CD4-positive, alpha-beta T cell treated with Interleukin-15 for 4 hours (primary cell): ENCODE results near the gene GPX2.

ENCODE experiments used
- DNase-seq: peaks from one replicate; pipeline ENCODE4 v3.0.0-alpha.2; 2020; ENCODE audit warnings: low spot score

The GPX2 gene

DNA sequence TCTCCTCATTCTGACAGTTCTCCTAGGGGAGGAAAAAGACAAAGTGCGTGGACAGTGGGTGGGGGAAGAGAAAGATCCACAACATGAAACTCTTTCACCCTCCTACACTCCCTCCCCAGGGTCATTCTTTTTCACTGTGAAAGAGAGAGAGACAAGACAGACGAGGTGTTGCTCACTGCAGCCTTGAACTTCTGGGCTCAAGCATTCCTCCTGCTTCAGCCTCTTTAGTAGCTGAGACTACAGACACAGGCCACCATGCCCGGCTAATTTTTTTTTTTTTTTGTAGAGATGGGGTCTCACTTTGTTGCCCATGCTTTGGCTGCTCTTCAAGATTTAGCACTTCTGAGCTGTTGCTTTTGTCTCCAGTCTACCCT, 2.7 kb downstream of the GPX2 start:
- no peak for DNase-seq

DNA sequence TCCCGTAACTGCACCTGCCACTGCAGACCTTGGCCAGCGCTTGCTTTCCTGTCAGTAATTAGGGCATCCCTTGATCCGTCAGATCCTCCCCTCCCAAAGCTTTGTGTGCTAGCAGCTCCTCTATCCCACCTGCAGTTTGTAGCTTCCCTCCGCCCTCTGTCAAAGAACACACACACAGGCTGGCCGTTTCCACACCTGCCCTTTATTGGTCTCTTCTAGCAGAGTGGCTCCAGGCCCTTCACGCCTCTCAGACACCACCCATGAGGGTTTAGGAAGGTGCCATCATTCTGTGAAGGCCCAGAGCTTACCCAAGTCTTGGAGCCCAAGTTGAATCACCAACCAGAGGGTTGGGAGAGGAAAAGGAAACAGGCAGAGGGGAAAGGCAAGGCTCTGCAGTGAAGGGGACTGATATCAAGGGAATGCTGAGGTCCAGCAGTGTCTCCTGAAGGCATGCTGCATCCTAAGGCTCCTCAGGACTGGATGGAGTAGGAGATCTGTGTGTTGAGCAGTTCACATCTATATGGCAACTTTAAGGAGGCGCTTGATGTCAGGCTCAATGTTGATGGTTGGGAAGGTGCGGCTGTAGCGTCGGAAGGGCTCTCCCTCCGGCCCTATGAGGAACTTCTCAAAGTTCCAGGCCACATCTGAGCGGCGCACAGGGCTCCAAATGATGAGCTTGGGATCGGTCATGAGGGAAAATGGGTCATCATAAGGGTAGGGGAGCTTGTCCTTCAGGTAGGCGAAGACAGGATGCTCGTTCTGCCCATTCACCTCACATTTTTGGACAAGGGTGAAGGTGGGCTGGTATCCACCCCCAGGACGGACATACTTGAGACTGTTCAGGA, 3.4 kb downstream of the GPX2 start:
- no peak for DNase-seq

DNA sequence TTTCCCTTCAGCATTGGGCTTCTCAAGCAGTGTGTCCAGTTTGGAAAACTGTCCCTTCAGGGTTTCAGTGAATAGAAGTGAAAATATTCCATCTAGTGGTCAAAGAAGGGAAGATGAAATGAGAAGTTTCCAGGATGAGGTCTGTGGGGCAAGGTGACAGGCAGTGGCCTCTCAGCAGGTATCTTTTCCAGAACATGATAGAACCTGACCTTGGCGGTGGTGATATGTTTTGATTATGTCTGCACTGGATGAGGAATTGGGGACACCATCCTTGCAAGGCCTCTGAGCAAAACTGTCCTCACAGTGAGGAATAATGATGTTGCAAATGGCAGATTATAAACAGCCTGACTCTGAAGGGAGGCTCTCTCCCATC, 4.7 kb downstream of the GPX2 start:
- no peak for DNase-seq

DNA sequence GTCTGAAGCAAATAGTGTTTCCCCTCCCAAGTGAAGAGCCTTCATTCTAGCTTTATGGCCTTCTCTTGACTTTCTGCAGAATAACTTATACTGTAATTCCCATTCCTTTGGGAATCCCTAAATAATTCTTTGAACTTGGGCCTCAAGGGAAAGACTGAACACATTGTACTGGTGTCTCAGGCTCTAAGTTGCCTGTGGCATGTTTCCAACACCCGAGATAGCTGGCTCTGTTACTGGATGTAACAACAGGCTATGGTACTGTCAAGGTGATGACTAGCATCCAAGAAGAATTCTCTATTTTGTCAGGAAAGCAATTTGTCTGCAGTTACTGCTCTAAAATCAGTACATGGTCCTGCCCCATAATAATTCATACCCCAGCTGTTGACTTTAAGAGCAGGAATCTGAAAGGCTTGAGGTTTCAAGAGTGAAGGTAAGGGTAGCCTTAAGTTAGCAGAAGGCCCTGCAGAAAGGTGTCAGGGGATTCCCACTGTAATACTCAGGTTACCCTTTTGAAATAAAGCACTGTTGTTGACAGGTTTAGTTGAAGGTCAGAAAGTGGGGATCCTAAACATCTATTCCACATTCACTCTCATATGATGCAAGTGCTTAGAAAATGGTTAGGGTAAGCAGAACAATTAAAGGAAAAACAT, 5.2 kb downstream of the GPX2 start:
- no peak for DNase-seq

DNA sequence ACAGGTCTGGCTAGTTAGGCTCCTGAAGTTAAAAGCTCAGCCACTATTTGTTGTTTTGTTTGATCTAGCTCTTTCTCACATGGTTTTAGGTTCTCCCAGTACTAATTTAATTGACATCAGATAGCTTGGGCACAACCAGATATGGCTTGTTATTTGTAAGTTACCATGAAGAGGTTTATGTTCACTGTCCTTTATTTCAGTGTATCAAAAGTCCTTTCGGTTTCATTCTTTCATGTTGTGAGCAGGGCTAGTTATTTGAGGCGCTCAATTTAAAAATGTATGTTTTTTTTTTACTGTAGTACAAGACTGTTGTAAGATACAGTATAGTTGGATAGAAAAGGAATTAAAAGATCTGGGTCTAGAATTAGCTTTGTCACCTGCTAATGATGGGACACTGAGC, 7.0 kb downstream of the GPX2 start:
- DNase-seq: no peak

DNA sequence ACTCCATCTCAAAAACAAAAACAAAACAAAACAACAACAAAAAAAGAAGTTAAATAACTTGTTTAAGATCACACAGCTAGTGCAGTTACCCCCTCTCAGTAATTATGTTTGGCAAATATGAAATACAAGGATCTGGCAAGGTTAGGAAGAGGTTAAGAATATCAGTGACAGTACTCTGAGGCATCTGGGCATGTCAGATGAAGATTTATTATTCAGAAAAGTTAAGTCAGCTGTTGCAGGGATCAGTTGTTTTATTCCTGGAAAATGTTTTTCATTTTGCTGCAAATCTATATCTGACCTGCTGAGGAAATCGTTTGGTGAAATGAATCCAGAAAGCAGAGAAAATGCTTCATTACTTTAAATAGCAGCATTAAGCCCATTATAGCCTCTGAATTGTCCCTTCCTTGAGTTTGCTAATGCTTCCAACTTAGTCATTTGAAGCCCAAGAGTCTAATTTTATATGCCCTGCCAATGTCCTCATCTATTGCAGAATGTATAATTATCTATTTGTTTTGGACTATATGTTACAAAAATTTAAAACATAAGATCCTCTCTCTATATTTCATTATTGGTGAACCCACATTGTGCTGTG, 8.1 kb downstream of the GPX2 start:
- DNase-seq: no peak

DNA sequence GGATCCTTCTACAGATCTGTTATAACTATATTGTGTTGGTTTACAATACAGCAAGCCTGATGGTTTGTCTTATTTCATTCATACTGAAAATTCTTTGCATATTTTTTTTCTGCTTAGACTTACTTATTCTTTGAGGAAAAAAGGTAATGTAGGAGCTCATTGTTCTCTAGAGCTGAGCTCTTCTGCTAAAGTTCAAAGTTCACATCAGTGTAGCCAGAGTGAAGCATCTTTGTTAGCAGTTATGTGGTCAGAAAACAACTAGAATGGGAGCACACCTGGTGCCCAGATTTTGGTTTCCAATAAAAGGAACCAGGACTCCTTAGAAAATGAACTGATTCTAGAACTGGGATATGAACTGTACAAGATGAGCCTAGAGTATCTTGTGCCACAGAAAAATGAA, 10.3 kb downstream of the GPX2 start:
- DNase-seq: no peak

DNA sequence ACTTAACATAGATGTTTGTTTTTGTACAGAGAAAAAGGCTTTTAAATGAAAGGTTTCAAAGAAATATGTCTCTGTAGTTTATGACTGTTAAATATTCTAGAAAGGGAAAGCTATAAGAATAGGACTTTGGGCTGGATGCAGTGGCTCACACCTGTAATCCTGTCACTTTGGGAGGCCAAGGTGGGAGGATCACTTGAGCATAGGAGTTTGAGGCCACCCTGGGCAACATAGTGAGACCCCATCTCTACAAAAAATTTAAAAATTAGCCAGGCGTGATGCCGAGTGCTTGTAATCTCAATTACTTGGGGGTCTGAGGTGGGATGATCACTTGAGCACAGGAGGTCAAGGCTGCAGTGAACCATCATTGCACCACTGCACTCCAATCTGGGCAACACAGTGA, 11.4 kb downstream of the GPX2 start:
- no peak for DNase-seq

DNA sequence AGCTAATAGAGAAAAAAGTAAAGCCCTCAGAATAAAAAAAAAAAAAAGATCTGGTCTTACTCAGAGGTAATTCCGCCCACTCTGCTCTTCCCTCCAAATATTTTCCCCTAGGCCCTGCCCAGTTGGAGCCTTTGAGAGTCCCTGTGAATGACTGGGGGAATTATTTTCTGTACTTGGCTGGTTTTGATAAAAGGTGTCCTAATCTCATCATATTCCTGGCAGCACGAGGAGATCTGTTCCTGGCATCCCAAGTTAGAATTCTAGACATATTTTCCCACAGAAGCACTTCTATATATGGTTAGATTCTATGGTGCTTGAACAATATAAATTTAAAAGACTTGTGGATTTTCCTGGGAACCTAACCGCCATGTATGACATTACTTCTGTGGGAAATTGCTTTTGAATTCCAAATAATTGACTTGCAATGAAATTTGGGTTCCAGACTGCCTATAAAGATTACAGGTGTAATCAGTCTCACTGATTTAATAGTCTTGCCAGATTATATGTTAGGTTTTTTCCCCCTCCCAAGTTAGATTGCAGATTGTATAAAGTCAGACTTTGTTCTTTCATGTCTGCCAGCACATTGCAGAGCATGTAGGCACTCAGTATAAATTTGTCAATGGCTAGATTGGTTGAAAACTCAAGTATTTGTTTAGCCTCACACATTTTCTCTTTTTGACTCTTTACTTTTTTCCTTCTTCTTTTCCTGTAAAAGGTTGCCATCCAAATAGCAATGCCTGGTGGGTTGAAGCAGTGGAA, 12.3 kb downstream of the GPX2 start:
- DNase-seq: no peak

DNA sequence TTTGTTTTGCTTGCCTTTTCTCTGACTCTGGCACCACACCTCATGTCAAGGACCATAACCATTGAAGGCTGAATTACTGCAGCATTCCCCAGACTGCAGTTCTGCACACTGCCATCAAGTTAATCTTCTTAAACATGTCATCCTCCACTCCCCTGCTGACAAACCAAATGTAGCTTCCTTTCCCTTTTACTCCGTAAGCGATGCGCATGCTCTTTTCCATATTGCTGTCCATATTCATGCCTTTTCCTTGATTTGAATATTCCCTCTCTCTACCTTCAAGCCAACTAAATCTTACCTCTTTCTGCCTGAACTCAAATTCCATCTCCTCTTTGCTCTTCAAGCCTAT, 13.6 kb downstream of the GPX2 start:
- no peak for DNase-seq

DNA sequence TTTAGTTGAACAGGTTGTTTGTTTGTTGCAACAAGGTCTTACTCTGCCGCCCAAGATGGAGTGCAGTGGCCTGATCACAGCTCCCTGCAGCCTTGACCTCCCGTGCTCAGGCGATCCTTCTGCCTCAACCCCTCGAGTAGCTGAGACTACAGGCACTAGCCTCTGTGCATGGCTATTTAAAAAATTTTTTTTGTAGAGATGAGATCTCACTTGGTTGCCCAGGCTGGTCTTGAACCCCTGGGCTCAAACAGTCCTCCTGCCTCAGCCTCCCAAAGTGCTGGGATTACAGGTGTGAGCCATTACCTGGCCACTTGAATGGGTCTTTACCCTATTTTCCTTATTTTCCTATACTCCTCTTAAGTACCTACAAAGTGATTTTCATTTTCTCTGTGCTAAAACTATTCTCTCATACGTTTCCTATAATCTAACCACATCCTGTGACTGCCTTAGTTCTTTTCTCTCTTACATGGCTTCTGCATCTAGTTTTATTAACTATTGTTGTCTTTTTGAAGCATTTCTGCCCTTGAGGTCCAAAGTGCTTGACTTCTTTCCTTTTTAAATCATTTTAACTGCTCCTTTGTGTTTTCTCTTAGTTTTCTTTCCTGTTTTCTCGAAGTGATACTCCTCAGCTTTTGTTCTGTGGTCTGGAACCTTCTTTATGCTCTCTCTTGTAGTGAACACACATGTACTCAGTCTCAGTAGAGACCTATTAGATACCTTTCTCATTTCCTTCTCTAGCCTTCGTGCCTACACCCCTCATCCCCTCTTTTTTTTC, 14.1 kb downstream of the GPX2 start:
- DNase-seq: peak; percentile 25

DNA sequence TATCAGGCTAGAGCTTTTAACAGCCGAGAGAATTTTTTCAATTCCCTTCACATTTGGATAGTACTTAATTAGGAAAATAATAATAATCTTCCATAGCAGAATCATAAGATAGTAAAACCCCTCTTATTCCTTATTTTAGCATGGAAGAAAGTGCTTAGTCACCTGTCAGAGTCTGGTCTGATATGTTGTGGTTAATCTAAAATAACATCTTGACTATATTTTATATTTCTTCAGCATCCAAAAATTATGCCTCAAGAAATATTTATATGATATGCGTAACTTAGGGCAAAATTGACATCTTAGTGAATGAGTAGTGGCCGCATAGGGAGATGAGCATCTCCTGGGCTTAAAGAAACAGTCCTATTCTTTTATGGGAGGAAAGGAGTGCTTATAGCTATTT, 15.5 kb downstream of the GPX2 start:
- DNase-seq: no peak

DNA sequence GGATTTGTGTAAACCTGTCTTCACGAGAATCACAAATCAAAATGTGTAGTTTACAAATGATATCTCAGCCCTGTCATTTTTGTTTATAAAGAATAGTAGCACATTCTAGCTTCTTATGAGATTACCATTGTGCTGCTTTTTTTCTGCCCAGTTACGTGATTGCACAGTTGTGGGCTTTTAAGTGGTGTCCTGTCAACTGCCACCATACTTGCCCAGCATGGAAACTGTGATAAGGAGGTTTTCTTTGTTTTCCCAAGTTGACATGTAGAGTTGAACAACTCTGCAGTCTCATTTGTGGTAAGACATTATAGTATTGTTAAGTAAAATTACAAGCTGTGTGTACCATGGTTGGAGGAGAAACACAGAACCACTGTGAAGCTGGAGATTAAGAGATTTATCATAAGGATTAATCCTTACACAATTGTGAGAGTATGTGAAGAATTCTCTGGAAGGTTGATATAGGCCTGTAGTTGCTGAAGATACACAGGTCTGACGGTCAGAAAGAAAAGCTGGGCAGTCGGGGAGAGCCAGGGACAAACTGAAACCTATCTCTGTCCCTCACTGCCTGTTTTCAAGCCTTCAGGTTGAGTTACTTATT, 16.0 kb downstream of the GPX2 start:
- DNase-seq: no peak

DNA sequence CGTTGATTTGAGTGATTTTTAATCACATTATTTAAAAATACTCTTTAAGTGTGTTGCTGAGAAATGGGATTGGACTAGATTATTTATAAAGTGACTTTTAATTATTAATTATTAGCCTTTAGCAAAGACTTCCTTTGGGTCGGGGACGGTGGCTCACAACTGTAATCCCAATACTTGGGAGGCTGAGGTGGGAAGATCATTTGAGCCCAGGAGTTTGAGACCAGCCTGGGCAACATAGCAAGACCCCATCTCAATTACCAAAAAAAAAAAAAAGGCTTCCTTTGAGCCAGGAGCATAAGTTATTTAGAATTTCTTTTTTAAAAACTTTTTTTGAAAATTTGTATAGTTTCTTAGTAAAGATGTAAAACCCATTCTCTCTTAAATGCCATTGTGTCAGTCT, 19.5 kb downstream of the GPX2 start:
- no peak for DNase-seq

DNA sequence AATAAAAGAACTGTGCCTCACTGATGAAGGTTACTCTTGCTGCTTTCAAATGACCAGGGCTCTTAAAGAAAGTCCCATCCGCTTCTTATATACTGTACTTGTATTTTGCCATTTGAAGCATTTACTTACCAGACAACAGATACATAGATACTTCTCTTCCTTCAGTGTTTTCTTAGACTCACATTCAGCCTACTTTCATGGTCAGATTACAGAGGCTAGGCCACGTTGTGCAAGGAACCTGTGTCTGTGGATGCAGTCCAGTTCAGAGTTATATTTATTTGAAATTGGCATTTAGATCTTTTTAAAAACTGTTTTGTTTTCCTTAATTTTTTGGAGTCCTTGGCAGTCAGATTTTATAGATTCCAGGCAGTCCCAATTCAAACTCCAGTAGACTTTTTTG, 22.1 kb downstream of the GPX2 start:
- DNase-seq: no peak

DNA sequence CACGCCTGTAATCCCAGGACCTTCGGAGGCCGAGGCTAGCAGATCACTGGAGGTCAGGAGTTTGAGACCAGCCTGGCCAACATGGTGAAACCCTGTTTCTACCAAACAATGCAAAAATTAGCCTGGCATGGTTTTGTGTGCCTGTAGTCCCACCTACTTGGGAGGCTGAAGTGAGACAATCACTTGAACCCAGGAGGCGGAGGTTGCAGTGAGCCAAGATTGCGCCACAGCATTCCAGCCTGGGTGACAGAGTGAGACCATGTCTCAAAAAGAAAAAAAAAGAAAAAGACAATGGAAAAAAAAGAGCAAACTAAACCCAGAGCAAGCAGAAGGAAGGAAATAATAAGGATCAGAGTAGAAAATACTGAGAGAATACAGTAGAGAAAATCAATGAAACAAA, 22.9 kb downstream of the GPX2 start:
- DNase-seq: no peak

DNA sequence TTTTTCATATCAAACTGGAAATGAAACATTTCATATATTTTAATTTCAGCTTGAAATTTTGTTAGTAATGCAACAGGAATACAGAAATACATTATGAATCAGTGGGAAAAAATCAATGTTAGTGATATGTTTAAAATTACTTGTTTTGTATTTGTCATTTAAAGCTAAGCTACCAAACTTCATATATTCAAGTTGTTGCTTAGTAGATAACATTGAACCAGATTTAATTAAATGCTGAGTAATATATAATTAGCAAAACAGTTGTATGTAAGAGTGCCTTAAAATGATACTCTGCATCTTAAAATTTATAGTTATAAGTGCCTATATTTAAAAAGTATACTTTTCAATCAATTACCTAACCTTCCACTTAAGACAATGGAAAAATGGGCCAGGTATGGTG, 23.3 kb downstream of the GPX2 start:
- DNase-seq: no peak

DNA sequence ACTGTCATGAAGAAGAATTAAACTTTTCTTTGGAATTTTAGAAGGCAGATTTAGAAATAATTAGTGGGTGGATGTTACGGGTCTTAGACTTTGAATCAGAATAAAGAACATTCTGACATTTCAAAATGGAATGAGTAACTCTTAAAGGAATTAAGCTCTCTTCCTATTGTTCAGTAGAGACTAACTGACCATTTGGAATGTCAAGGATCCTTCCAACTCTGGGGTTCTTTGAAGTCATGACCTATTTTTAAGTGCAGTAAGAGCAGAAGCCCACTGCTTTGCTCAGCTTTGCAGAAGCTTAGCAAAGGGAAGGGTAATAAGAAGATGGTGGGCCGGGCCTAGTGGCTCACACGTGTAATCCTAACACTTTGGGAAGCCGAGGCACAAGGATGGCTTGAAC, 24.3 kb downstream of the GPX2 start:
- DNase-seq: no peak

DNA sequence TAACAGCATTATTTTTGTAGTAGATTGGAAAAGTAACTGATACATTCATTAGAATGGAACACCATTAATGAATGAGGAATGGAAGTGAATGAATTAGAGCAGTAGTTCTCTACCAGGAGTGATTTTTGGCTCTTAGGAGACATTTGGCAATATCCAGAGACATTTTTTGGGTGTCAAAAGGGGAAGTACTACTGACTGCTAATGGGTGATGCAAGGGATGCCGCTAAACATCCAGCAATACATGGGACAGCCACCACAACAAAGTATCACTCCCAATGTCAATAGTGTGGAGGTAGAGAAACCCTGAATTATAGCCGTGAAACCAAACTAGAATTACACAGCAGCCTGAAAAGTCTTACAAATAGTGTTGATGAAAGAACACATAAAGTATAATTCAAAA, 26.7 kb downstream of the GPX2 start:
- no peak for DNase-seq

DNA sequence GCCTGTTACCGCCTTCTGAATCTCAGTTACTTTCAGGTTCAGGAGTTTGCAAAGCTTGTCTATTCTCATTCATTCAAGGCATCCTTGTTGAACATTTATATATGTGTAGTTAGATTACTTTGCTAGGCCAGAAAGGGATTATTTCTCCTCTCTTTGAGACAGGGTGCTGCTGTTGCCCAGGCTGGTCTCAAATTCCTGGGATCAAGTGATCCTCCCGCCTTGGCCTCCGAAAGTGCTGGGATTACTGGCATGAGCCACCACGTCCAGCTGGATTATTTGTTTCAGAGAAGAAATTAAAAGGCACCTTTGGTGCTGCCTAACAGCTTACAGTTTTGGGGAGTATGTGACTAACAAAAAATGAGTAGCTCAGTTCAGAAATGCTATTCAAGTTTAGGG, 27.5 kb downstream of the GPX2 start:
- DNase-seq: no peak

DNA sequence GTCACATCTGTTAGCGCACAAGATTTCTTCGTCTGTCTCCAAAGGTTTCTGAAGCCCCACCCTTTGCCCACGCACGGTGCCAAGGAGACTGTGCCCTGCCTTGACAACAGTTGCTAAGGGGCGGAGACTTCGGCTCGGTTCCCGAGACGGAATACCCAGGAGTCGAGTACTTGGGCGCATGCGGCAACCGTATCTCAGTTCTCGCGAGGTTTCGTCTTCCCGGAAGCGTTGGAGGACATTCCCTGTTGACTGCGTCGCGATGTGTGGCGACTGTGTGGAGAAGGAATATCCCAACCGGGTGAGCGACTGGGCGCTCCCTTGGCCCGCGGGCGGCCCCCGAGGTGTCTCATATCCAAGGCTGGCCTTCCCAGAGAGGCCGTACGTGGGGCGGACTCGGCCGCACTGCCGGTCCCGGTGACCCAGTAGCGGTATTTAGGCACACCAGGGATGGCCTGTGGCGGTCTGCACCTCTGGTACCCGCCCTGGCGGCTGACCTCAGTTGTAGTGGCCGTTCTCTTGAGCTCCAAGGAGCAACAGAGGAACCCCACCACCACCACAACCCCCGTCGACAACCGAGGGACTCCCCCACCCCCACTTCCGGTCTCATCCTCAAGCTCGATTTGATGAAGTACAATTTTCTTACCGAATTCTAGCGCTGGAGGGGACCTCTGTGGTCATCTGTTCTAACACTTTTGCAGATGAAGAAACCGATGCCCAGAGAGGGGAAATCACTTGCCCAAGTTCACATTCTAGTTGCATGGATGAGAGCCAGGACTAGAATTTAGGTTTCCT, 28.1 kb downstream of the GPX2 start, which contains the start of gene CHURC1:
Gene CHURC1, plus strand, starts transcription at position 219 of the 792 bp plus-strand sequence. Its CDS starts 41 bp downstream, at position 260.
- DNase-seq: peak; percentile 98
